ENCODE measurements around the gene OCRL.

OCRL gene

GRCh38 chrX:129638917-129639316 is 98.9 kb downstream of the OCRL start:
- no peak for DNase-seq

- DNase-seq, result no peak
Observed at GRCh38 chrX:129640737-129641136, 100.7 kb downstream of the OCRL start.

- DNase-seq, result no peak
Observed at GRCh38 chrX:129641469-129641868, 101.4 kb downstream of the OCRL start.

GRCh38 chrX:129641941-129642340 is 101.9 kb downstream of the OCRL start:
- no peak for DNase-seq

Data from NCI-H510A treated with DMSO at 0.1 percent for 48 hours (cell line).